Dendritic cell treated with granulocyte-macrophage colony-stimulating factor and Interleukin-4, amounts not matched to agents 40 ng/mL and 50 ng/mL, for 4 days (primary cell): ENCODE data around the gene ENTPD2.

Experiments used
- H3K27ac Mint-ChIP-seq: one replicate; pipeline ENCODE4 v1.8.0; 2022; ENCODE audit warnings: mild to moderate bottlenecking, mixed read lengths
- H3K27me3 Mint-ChIP-seq: one replicate; pipeline ENCODE4 v1.8.0; 2022; ENCODE audit warnings: mild to moderate bottlenecking, mixed read lengths
- H3K36me3 Mint-ChIP-seq: one replicate; pipeline ENCODE4 v1.8.0; 2022; ENCODE audit warnings: low read depth, mixed read lengths
- H3K4me1 Mint-ChIP-seq: one replicate; pipeline ENCODE4 v1.8.0; 2022; ENCODE audit warnings: low read depth, mixed read lengths
- H3K4me3 Mint-ChIP-seq: one replicate; pipeline ENCODE4 v1.8.0; 2022; ENCODE audit warnings: mild to moderate bottlenecking, moderate library complexity, mixed read lengths
- H3K9me3 Mint-ChIP-seq: one replicate; pipeline ENCODE4 v1.8.0; 2022; ENCODE audit warnings: mixed read lengths
- intact Hi-C: fragments of 100-400 bp; cut with micrococcal nuclease; formaldehyde crosslinking; loops from one replicate; pipeline ENCODE4 v1.15.0; 2022

ENTPD2 gene

DNA sequence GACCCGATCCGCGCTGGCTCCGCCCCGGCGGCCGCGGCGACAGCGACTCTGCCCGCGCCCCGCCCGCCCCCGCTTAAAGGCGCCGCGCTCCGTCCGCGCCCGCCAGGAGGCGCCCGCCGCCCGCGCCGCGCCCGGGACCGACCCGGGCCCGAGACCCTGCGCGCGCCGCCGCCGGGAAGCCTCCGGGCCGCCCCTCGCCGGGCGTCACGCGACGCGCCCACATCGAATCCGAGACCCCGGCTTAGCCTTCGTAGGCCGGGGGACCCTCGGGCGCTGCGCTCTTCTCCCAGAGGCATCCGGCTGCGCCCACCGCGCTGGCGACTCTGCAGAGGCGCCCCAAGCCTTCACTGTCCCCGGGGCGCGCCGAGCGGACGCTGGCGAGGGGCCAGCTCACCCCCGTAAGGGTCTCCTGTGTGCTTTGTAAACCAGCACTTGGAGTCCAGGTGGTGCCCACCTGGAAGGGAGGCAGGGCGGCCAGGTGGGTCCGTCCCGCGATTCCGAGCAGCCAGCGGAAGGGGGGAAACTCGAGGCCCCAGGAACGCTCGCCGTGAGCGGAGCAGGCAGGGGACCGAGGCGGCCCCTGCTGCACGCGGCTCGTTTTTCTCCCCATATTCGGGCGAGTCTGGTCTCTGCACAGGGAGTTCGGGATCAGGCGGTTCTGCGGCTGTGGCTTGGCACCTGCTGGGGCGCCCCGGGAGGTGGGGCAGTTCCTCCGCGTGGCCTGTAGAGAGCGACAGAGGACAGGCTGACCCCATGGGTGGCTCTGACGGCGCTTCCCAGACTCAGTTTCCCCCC, 25.4 kb downstream of the ENTPD2 start:
- intact Hi-C loops, result no loop called here
- peaks cover 61% of the 10 kb centered on the region for H3K4me1 Mint-ChIP-seq
- peak overlapping the region; percentile 92 for H3K4me3 Mint-ChIP-seq
- no peaks in the 10 kb centered on the region for H3K9me3 Mint-ChIP-seq
- peaks cover 16% of the 10 kb centered on the region for H3K36me3 Mint-ChIP-seq
- H3K27ac Mint-ChIP-seq, result peak overlapping the region; percentile 90
- H3K27me3 Mint-ChIP-seq, result peaks cover 8% of the 10 kb centered on the region

DNA sequence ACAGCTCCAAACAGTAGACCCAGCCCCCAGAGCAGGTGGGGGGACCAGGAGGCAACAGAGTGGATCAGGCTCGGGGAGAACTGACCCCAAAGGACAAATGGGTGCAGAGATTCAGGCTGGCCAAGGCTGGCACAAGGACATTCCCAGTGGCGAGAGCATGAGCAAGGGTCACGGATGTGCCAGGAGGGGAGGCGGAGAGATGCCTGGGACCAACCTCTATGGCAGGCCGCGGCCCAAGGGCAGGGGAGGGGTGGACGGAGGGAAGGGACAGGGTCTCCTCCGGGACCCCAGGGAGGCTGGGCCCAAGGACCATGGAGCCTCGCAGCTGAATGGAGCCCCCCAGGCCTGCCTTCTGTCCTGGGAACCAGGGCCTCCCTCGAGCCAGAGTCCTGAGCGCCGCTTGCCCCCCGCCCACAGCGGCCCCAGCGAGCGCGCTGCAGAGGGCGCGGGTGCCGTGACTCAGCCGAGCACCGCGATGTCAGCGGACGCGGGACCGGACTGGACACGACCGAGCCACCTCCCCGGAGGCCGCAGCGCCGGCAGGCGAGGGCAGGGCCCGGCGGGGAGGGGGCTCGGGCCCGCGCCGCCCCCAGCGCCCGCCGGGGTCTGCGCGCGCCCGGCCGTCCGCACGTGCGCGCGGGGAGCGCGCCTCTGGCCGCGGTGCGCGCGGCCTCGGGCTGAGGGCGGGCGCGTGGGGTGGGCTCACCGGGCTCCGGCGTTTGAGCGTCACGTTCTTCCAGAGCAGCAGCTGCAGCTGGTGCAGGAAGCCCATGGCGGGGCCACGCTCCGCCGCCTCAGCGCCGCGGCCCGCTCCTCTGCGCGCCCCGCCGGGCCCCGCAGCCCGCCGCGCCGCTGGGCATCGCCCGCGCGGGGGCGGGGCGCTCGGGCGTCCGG, 26.2 kb downstream of the ENTPD2 start, which contains the start of gene ABCA2:
TSS of gene ABCA2 (minus strand) at position 869 of the 894 bp plus-strand sequence. CDS start at position 772, 97 bp downstream.
- peak within 1 kb of the TSS; percentile 90 for H3K27ac Mint-ChIP-seq
- intact Hi-C loops, result no loop called here
- H3K4me1 Mint-ChIP-seq, result peaks cover 60% of the 10 kb centered on the region
- H3K4me3 Mint-ChIP-seq, result peak within 1 kb of the TSS; percentile 92
- H3K27me3 Mint-ChIP-seq, result peaks cover 8% of the 10 kb centered on the region
- H3K9me3 Mint-ChIP-seq, result no peaks in the 10 kb centered on the region
- peaks cover 16% of the 10 kb centered on the region for H3K36me3 Mint-ChIP-seq

DNA sequence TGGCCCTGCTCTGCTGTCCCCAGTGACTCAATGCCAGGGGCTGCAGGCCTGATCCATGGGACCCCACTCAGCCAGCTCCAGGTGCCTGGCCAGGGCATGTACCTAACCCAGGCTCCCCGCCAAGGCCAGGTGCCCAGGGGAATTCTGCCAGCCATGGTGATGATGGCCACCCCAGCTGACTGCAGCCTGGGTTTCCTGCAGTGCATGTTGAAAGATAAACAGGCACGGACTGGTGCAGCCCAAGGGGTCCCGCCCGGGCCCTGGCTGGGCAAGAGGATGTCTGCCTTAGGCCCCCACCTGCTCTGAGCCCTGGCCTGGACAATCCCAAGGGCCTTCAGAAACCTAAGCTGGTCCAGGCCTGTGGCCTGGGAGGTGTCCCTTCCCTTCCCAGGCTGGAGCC, 27.0 kb downstream of the ENTPD2 start:
- Mint-ChIP-seq H3K4me1 (peaks cover 58% of the 10 kb centered on the region), H3K27ac (peak overlapping the region; percentile 59), H3K4me3 (peak overlapping the region; percentile 79), H3K9me3 (no peaks in the 10 kb centered on the region), H3K27me3 (peaks cover 8% of the 10 kb centered on the region), H3K36me3 (peaks cover 20% of the 10 kb centered on the region)
- intact Hi-C loops, result no loop called here

DNA sequence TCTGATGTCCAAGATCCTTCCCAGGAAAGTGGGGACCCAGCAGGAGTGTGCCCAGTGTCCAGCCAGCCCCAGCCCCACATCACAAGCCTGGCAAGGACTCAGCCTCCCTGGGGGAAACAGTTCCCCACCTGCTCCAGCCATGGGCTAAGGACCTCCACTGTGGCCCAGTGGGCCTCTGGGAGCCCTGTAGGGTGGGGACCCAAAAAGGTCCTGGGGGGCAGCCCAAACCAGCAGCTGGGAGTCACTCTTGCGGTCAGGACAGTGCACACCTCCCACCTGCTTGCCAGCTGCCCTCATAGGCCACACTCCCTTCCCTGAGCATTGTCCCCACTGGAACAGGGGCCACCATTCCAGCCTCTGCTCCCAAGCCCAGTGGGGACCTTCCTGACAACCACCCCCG, 27.5 kb downstream of the ENTPD2 start:
- no peak overlapping the region for H3K27ac Mint-ChIP-seq
- H3K27me3 Mint-ChIP-seq, result peaks cover 8% of the 10 kb centered on the region
- H3K9me3 Mint-ChIP-seq, result no peaks in the 10 kb centered on the region
- H3K4me1 Mint-ChIP-seq, result peaks cover 55% of the 10 kb centered on the region
- peaks cover 21% of the 10 kb centered on the region for H3K36me3 Mint-ChIP-seq
- no peak overlapping the region for H3K4me3 Mint-ChIP-seq
- intact Hi-C loops, result no loop called here

DNA sequence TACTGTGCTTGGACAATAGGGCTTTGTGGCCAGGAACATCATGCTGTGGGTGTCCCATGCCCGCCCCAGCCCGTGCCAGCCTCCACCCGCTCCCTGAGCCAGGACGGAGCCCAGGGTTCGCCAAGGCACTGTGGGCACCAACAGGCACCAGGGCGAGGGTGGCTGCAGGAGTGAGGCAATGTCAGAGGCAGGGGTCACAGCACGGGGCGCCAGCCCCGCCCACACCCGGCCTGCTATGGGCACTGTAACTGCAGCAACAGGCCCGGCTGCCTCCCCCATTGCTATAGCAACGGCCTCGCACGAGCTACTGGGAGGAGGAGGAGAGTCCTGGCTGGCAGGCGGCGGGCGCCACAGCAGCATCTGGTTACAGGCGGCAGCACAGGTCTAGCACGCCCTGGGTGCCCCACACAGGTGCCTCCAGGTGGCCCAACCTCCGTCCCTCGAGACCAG, 28.3 kb downstream of the ENTPD2 start:
- Mint-ChIP-seq H3K36me3 (peaks cover 29% of the 10 kb centered on the region), H3K4me1 (peaks cover 46% of the 10 kb centered on the region), H3K27ac (no peak overlapping the region), H3K4me3 (no peak overlapping the region), H3K27me3 (peaks cover 8% of the 10 kb centered on the region), H3K9me3 (no peaks in the 10 kb centered on the region)
- intact Hi-C loops, result no loop called here

DNA sequence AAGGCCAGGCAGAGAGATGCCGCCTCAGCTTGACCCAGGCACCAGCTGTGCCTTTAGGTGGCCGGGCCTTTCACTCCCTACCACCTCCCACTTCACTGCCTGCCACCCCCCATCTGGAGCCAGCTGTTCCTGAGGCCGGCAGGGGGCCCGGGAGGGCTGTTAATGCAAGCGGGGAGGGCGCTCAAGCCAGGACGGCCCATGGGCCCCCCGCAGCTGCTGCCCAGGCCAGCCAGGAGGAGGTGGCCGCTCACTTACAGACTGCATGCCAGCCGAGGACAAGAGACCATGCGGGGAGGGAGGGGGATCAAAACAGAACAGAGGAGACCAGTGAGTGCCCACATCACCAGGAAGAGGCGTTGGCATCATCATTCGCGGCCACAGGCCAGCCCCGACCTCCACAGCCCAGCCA, 30.3 kb downstream of the ENTPD2 start:
- Mint-ChIP-seq H3K4me1 (peaks cover 29% of the 10 kb centered on the region), H3K36me3 (peaks cover 41% of the 10 kb centered on the region), H3K27me3 (peaks cover 8% of the 10 kb centered on the region), H3K4me3 (no peak overlapping the region), H3K9me3 (no peaks in the 10 kb centered on the region), H3K27ac (no peak overlapping the region)
- intact Hi-C loops, result no loop called here

DNA sequence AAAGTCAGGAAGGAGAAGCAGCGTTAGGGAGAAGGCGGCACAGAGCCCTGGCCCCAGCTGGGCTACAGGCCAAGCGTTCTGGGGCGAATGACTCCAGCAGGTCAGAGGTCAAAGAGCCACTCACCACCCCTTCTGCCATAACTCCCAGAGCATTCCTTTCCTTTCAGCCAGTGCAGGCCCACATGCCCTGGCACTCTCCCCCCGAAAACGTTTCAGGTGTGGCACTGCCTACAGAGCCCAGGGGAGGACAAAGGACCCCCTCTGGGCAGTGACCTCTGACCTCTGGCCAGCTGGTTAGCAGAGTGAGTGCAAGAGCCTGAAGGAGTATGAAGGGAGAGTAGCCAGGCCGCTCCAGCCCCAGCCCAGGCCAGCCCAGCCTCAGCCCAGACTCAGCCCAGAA, 30.7 kb downstream of the ENTPD2 start:
- Mint-ChIP-seq H3K4me1 (peaks cover 31% of the 10 kb centered on the region), H3K4me3 (no peak overlapping the region), H3K27ac (no peak overlapping the region), H3K27me3 (peaks cover 8% of the 10 kb centered on the region), H3K36me3 (peaks cover 45% of the 10 kb centered on the region), H3K9me3 (no peaks in the 10 kb centered on the region)
- intact Hi-C loops, result no loop called here

DNA sequence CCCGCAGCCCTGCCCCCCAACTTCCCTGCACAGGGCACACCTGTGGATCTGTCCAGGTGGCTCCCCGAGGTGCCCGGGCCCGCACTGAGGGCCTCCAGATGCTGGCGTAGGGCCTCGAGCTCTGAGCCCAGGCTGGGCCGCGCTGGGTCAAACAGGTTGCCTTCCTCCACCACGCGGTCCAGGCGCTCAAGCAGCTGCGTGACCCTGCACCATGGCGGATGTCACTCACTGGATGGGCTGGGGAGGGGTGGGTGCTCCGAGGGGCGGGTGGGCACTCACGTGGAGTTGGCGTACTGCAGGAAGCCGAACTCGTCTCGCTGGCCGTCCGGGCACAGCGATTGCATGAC, 31.2 kb downstream of the ENTPD2 start:
- no peak overlapping the region for H3K27ac Mint-ChIP-seq
- intact Hi-C loops, result no loop called here
- H3K4me3 Mint-ChIP-seq, result no peak overlapping the region
- H3K9me3 Mint-ChIP-seq, result no peaks in the 10 kb centered on the region
- H3K36me3 Mint-ChIP-seq, result peaks cover 51% of the 10 kb centered on the region
- H3K27me3 Mint-ChIP-seq, result peaks cover 8% of the 10 kb centered on the region
- peaks cover 31% of the 10 kb centered on the region for H3K4me1 Mint-ChIP-seq

DNA sequence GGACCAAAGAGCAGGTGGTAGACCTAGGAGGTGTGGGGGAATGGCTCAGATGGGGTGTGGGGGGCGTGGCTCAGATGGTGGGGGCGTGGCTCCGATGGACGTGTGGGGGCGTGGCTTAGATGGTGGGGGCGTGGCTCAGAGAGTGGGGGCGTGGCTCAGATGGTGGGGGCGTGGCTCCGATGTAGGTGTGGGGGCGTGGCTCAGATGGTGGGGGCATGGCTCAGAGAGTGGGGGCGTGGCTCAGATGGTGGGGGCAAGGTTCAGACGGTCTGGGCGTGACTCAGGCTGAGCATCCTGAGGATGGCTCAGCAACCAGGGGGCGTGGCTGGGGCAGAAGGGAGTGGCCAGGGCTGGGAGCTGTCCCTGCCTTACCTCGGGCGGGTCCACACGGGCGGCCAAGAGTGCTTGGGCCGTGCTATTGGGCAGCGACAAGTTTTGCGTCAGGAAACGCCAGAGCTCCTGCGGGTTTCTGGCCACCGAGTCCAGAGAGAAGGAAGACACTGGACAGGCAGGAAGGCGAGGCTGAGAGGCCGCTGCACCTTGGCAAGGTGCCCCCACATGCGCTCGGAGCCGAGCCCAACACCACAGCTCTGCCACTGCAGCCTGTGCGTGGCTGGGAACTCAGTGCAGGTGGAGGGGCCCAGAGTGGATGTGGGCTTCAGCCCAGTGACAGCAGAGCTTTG, 31.7 kb downstream of the ENTPD2 start:
- peaks cover 26% of the 10 kb centered on the region for H3K4me1 Mint-ChIP-seq
- H3K9me3 Mint-ChIP-seq, result no peaks in the 10 kb centered on the region
- intact Hi-C loops, result no loop called here
- peaks cover 5% of the 10 kb centered on the region for H3K27me3 Mint-ChIP-seq
- no peak overlapping the region for H3K4me3 Mint-ChIP-seq
- no peak overlapping the region for H3K27ac Mint-ChIP-seq
- peaks cover 56% of the 10 kb centered on the region for H3K36me3 Mint-ChIP-seq

DNA sequence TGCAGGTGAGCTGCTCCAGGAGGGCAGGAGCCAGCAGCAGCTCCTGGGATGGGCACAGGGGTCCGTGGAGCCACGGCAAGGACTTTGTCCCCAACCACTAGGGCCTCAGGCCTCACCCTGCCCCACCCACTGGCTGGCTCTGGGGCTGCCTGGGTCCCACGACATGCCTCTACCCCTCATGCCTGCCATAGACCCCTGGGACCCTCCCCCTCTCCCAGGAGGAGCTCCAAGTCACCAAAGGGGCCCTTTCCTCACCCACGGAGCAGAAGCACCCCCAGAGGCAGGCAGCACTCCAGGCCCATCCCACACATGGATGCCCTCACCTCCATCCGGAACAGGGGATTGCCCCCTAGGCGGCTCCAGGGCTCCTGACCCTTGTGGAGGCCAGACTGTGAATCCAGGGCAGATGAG, 32.3 kb downstream of the ENTPD2 start:
- H3K9me3 Mint-ChIP-seq, result no peaks in the 10 kb centered on the region
- H3K4me1 Mint-ChIP-seq, result peaks cover 21% of the 10 kb centered on the region
- H3K36me3 Mint-ChIP-seq, result peaks cover 61% of the 10 kb centered on the region
- intact Hi-C loops, result no loop called here
- no peak overlapping the region for H3K27ac Mint-ChIP-seq
- peaks cover under 1% of the 10 kb centered on the region for H3K27me3 Mint-ChIP-seq
- no peak overlapping the region for H3K4me3 Mint-ChIP-seq

DNA sequence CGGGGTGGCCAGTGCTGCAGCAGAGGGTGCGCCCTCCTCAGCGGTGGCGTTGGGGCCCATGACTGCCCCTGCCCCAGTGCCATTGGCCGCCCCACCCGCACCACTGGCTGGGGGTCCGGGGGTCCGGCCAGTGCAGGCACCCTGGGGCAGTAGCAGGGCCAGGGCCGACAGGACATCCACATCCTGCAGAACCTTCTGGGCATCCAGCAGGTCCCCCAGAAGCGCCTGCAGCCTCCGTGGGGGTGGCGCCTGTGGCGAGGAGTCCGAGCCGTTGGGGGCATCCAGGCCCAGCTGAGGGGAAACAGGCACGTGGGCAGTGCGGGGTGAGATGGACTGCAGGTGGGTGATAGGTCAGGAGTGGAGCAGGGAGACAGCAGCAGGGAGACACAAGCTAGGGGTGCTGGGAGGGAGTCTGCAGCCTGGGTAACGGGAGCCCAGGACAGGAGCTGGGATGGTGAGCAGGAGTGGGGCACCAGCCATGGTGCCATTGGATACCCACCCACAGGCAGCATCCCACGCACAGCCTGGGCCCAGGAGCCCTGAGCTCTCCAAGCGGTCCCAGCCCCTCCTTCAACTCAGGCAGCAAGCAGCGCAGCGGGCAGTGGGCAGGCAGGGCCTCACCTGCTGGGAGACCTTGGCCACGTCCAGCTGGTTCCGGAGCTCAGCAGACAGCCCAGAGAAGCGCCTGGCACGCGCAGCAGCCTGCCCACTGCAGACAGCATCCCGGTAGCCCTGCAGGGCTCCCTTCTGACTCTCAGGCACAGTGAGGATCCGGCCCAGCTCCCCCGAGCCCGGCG, 32.9 kb downstream of the ENTPD2 start:
- Mint-ChIP-seq H3K36me3 (peaks cover 67% of the 10 kb centered on the region), H3K27me3 (no peaks in the 10 kb centered on the region), H3K9me3 (no peaks in the 10 kb centered on the region), H3K27ac (no peak overlapping the region), H3K4me1 (peaks cover 18% of the 10 kb centered on the region), H3K4me3 (no peak overlapping the region)
- intact Hi-C loops, result no loop called here

DNA sequence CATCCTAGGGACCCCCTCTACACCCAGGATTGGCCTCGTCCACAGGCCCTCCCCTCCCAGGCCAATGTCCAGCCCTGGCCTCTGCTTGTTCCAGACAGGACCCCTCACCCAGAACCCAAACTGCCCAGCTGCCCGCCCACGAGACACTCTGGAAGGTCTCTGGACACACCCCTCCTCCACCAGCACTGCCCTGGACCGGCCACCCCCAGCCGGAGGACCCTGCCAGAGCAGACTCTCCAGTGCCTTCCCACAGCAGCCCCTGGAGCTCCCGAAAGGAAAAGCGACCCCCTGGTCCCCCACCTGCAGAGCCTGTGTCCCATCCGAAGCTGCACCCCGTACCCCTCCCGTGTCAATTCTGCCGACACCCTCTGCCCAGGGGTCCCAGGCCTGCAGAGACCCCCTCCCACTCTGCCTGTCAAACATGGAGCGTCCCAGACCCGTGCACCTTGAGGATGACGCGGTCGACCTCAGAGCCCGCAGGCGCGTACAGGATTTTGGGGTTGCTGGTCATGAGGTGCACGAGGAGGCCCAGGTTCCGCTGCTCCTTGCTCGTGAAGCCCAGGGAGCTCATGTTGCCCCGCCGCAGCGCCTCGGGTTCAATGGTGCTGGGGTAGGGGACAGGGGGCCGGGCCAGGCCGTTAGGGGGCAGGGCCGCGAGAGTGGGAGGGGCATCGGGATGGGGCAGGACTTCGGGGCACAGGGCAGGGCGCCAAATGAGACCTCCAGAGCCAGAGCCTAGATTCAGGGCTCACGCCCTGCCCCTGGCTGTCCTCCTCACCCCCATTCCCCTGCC, 33.8 kb downstream of the ENTPD2 start:
- no peak overlapping the region for H3K27ac Mint-ChIP-seq
- no peak overlapping the region for H3K4me3 Mint-ChIP-seq
- intact Hi-C loops, result no loop called here
- H3K4me1 Mint-ChIP-seq, result peaks cover 18% of the 10 kb centered on the region
- H3K27me3 Mint-ChIP-seq, result no peaks in the 10 kb centered on the region
- no peaks in the 10 kb centered on the region for H3K9me3 Mint-ChIP-seq
- peaks cover 76% of the 10 kb centered on the region for H3K36me3 Mint-ChIP-seq
